IPS DF 6.9 (cell line): ENCODE results near the gene RTP2.
A peak's percentile ranks its signal among the peaks of the same experiment; 100 is the strongest.

Experiments
- DNase-seq: peaks from one replicate; pipeline ENCODE4 v3.0.0-alpha.2; 2013; ENCODE audit warnings: low read depth, low spot score
- H3K27ac ChIP-seq: one replicate; pipeline ENCODE4 v1.5.1; 2013; ENCODE audit warnings: low read length, control low read depth
- H3K27me3 ChIP-seq: 2 replicates; pipeline ENCODE4 v1.6.1; 2013; ENCODE audit warnings: mild to moderate bottlenecking, low read length; ENCODE audit not compliant: control insufficient read depth, insufficient read depth
- H3K36me3 ChIP-seq: 2 replicates; pipeline ENCODE4 v1.6.1; 2013; ENCODE audit warnings: low read length; ENCODE audit not compliant: control insufficient read depth, insufficient read depth
- H3K4me1 ChIP-seq: 2 replicates; pipeline ENCODE4 v1.6.1; 2013; ENCODE audit warnings: low read length; ENCODE audit not compliant: control insufficient read depth, insufficient read depth
- H3K4me3 ChIP-seq: 2 replicates; pipeline ENCODE4 v1.5.1; 2013; ENCODE audit warnings: mild to moderate bottlenecking, low read length
- H3K9me3 ChIP-seq: 2 replicates; pipeline ENCODE4 v1.6.1; 2013; ENCODE audit warnings: low read length, inconsistent platforms; ENCODE audit not compliant: control insufficient read depth, insufficient read depth
- WGBS: extraction: QIAGEN DNeasy Blood & Tissue Kit; methylation state at CpG from one replicate; pipeline ENCODE4 v1.1.7; 2013; ENCODE audit warnings: mixed read lengths, missing lambda C conversion rate; ENCODE audit not compliant: insufficient read length, insufficient coverage; 5-methylcytosine and 5-hydroxymethylcytosine counted together

RTP2 gene

DNA sequence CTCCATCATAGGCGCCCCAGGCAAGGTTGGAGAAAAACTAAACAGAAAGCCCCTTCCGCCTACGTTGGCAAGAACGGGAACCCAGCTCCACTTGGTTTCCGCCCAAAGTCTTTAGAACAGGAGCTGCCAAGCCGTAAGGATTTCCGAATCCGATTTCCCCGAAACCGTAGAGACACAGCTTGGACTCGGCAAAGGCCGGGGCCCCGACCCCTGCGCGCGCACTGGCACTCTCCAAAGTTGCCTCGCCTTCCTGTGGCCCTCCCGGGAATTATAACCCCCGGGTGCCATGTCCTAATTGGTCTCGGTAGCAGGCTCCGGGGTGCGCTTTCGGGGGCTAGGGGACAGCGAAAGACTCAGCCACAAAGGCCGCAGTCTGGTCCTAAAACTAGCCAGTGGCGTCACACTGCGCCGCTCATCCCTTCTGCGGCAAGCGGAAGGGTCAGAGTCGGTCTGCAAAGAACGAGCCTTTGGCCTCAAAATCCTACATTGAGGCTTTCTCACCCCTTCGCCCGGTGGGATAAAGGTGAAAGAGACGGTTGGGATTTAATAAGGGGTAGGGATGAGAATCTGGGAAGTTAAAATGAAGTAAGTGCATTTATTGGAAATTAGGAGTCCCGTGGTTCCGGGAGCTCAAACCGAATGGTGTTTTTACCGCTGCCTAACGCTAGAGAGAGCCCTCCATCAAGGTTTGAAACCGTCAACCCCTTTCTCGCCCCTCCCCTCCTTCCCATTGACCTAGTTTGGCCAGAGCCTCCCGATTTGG is 36.2 kb upstream of the RTP2 start:
- Histone ChIP-seq H3K4me3 (peak overlapping the region; percentile 45; the same call in 1 of the 2 replicates), H3K4me1 (peaks cover 3% of the 10 kb centered on the region), H3K9me3 (no peaks in the 10 kb centered on the region), H3K27me3 (no peaks in the 10 kb centered on the region), H3K36me3 (no peaks in the 10 kb centered on the region), H3K27ac (no peak overlapping the region)
- DNase-seq: no peak
- no CpG with 5 or more reads among the region's 43 CpGs for WGBS

DNA sequence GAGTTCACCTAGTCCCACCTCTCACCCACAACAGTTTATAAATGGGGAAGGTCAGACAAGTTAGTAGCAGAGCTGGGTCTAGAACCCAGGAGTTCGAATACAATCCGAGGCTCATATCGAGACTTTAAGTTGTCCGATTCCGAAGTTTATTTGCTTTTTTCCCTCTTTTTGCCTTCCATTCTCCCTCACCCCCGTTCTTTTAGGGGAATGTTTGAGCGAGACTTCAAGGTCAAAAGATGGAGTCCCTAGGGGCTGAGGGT is 35.6 kb upstream of the RTP2 start:
- Histone ChIP-seq H3K9me3 (no peaks in the 10 kb centered on the region), H3K27me3 (no peaks in the 10 kb centered on the region), H3K4me3 (peak overlapping the region; percentile 45; the same call in 1 of the 2 replicates), H3K36me3 (no peaks in the 10 kb centered on the region), H3K27ac (no peak overlapping the region), H3K4me1 (peaks cover 3% of the 10 kb centered on the region)
- DNase-seq: no peak
- WGBS: no CpG with 5 or more reads among the region's 7 CpGs

DNA sequence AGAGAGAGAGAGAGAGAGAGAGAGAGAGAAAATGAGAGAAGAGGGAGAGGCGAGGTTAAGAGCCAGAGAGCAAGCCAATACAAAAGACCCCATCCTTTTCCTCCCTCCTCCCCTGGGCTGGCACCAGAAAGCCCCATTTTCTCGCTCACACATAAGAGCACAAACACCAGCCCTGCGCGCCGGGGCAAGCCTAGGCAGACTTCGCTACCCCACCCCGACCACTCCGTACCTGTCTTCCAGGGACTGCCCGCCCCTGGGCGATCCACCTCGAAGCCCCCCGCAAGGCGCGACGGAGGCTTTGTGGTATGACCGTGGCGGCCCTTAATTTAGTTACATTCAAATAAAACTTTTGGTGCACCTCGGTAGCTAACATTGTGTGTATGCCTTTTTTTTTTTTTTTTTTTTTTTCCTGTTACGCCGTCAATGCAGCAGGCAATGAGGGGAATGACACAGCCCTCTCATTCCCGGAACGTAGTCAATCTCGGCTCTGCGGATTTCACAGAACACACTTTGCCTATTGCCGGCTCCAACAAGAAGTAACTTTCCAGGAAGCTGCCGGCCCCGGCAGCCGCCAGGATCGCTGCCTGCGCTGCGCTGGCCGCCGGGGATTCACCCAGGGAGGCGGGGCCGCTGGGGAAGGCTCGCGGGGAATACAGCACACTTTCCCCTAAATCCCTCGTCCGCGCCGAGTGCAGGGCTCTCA is 35.2 kb upstream of the RTP2 start:
- no CpG with 5 or more reads among the region's 41 CpGs for WGBS

DNA sequence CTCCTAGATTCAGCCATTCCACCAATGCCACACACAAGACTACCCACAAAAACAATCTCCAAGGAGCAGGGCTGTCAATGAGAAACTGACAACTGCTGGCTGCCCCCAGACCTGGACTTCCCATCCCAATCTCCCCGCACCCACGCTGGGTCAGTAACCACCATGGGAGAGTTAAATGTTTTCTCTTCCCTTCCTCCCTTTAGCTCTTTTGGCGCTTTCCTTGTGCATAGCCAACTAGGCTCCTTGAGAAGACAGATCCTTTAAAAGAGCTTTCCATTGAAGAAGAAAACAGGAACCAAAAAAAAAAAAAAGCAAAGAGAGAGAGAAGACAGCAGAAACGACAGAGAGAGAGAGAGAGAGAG is 34.6 kb upstream of the RTP2 start:
- Histone ChIP-seq H3K4me3 (no peak overlapping the region), H3K9me3 (no peaks in the 10 kb centered on the region), H3K4me1 (peaks cover 3% of the 10 kb centered on the region), H3K27me3 (no peaks in the 10 kb centered on the region), H3K36me3 (no peaks in the 10 kb centered on the region), H3K27ac (no peak overlapping the region)
- no peak for DNase-seq
- WGBS: no CpG with 5 or more reads among the region's 4 CpGs

More for the DNA sequence above, 35.2 kb upstream of the RTP2 start:
- peak overlapping the region; percentile 45; the same call in 1 of the 2 replicates for H3K4me3 ChIP-seq
- H3K27me3 ChIP-seq: no peaks in the 10 kb centered on the region
- no peak for DNase-seq
- no peaks in the 10 kb centered on the region for H3K9me3 ChIP-seq
- no peak overlapping the region for H3K27ac ChIP-seq
- H3K4me1 ChIP-seq: peaks cover 3% of the 10 kb centered on the region
- no peaks in the 10 kb centered on the region for H3K36me3 ChIP-seq

DNA sequence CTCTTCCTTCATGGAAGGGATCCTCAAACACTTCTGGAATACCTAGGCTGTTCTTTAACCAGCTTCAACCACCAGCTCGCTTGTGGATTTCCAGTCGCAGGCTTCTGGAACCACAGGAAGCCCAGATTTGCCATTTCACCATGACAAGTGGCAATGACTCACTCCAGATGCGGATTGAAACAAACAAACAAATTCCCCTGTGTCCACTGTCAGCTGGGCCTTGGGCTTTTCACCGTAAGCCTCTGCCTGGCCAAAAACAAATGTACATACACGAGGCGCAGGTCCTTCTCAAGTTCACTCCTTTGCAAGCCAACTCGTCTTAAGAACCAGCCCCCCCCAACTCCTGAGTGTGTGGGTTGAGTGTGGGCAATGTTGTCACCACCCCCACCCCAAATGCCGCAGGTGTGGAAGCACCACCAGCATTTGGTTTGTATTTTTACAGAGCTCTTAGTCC is 34.1 kb upstream of the RTP2 start:
- DNase-seq: no peak
- no peak overlapping the region for H3K27ac ChIP-seq

DNA sequence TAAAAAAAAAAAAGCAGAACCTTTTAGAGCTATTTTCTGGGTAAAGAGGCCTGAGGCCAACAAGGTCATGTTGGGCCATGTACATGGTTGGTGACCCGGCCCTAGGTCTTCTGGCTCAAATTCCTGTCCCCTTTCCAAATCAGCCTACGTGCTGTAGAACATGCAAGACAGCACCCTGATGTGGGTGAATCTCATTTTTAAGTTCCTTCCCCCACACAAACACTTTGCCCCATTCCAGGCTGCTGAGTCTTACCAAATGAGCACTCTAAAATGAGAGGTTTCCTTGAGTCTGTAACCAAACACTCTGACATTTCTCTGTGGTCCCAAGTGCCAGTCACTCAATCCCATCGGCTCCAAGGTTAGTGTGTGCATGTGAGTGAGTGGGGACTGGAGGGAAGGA is 33.5 kb upstream of the RTP2 start:
- WGBS: no CpG with 5 or more reads among the region's 3 CpGs
- no peak overlapping the region for H3K27ac ChIP-seq
- peaks cover 3% of the 10 kb centered on the region for H3K4me1 ChIP-seq
- DNase-seq: no peak
- no peak overlapping the region for H3K4me3 ChIP-seq
- H3K27me3 ChIP-seq: no peaks in the 10 kb centered on the region
- no peaks in the 10 kb centered on the region for H3K9me3 ChIP-seq
- H3K36me3 ChIP-seq: peaks cover under 1% of the 10 kb centered on the region; the same call in 1 of the 2 replicates

More for the DNA sequence above, 34.1 kb upstream of the RTP2 start:
- WGBS: no CpG with 5 or more reads among the region's 8 CpGs
- H3K4me3 ChIP-seq: no peak overlapping the region
- H3K9me3 ChIP-seq: no peaks in the 10 kb centered on the region
- H3K36me3 ChIP-seq: no peaks in the 10 kb centered on the region
- H3K4me1 ChIP-seq: peaks cover 3% of the 10 kb centered on the region
- H3K27me3 ChIP-seq: no peaks in the 10 kb centered on the region

DNA sequence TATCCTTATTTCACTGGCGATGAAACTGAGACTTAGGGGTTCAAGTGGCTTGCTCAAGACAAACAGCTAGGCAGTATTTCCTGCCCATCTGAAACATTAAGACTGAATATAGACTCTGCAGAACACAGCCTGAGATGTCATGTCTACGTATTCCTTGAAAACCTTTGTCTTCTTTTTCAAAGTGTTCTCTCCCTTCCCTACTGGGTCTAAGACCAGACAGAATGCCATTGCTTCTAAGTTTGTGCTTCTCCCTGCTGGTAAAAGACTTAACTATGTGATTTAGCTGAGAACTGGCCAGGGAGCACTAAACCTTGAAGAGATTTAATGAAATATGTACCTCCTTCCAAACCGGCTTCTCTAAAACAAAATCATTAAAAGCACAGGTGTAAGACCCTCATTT is 33.0 kb upstream of the RTP2 start:
- Histone ChIP-seq H3K4me1 (peaks cover 3% of the 10 kb centered on the region), H3K9me3 (no peaks in the 10 kb centered on the region), H3K36me3 (peaks cover 5% of the 10 kb centered on the region; the same call in 1 of the 2 replicates), H3K27ac (no peak overlapping the region), H3K4me3 (no peak overlapping the region), H3K27me3 (no peaks in the 10 kb centered on the region)
- DNase-seq: no peak
- no CpG with 5 or more reads among the region's 3 CpGs for WGBS

DNA sequence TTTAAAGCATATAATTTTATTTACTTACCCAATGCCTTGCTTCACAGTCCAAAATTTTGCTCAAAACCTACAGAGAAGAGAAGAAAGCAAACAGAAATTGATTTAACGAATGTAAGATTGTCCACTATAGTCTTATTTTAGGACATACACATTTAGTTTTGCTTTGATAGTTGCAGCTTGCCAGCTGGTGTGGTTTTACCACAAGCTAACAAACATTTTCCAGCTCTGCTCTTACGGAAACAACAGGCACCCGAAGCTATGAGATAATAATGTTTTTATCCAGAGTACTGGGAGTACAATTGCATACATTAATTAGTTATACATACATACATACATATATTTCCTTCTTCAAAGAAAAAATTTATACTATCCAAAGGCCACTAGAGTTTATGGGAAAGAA is 32.5 kb upstream of the RTP2 start:
- H3K4me3 ChIP-seq: no peak overlapping the region
- peaks cover 5% of the 10 kb centered on the region; the same call in 1 of the 2 replicates for H3K36me3 ChIP-seq
- H3K27me3 ChIP-seq: no peaks in the 10 kb centered on the region
- no peak for DNase-seq
- H3K4me1 ChIP-seq: peaks cover 3% of the 10 kb centered on the region
- H3K27ac ChIP-seq: no peak overlapping the region
- H3K9me3 ChIP-seq: no peaks in the 10 kb centered on the region
- no CpG with 5 or more reads among the region's 3 CpGs for WGBS

DNA sequence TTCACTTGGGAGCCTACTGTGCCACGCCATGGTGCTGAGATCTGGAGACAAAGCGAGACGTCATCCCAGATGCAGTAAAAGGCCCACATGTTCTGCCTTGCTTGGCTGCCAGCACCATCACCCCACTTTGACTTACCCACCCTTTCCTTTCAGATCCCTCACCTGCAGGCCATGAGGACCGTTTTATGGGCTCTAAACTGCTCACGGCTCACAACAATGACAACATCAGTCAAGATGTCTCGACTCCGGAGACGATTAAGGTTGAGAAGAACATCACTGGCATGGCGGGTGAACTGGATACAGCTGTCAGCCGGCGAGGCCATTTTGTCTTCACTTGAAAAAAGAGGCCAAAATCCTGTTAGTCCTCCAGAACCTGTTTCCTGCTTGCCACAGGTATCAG is 31.0 kb upstream of the RTP2 start:
- DNase-seq: no peak
- no CpG with 5 or more reads among the region's 11 CpGs for WGBS
- Histone ChIP-seq H3K4me3 (no peak overlapping the region), H3K36me3 (peaks cover 13% of the 10 kb centered on the region; the same call in 1 of the 2 replicates), H3K27ac (no peak overlapping the region), H3K27me3 (no peaks in the 10 kb centered on the region), H3K9me3 (no peaks in the 10 kb centered on the region), H3K4me1 (peaks cover 3% of the 10 kb centered on the region)

DNA sequence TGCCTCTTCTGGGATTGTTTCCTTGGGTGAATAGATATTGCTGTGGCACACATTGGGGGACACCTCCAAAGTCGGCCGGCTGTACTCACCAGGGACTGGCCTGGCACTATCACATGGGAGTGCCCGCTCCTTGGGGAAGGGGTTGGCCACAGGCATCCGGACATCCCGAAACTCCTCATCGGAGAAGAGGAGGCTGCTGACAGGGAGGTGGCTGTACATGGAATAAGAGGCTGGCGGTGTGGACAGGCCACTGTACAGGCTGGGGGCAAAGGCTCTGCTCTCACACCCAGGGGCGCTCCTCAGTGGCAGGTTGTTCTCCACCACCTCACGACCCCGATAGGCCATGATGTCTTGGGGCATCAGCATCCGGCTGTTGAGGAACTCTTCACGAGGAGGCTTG is 27.2 kb upstream of the RTP2 start:
- no peak overlapping the region for H3K27ac ChIP-seq
- H3K4me3 ChIP-seq: no peak overlapping the region
- DNase-seq: no peak
- no peaks in the 10 kb centered on the region for H3K9me3 ChIP-seq
- no peaks in the 10 kb centered on the region for H3K4me1 ChIP-seq
- H3K36me3 ChIP-seq: peaks cover 33% of the 10 kb centered on the region
- no CpG with 5 or more reads among the region's 12 CpGs for WGBS
- H3K27me3 ChIP-seq: no peaks in the 10 kb centered on the region
